A673 (cell line): ENCODE measurements around the gene SND1. TPM values are rescaled to one million over a fixed set of nuclear protein-coding genes. Genes with fewer than 3 reads are reported as not detected.

Experiments
- BruUV-seq: library from RNA; stranded (reverse); fragments of 400-500 nt; replicated peaks from 2 replicates; lab custom pipeline; 2021; lab: Mats Ljungman, UMichigan
- CTCF ChIA-PET: fragments of 300-600 bp; sonication (Branson Sonifier 250); formaldehyde crosslinking; loops from one replicate; lab custom pipeline; 2022; ENCODE audit warnings: antibody characterized with exemption; lab: Charles Lee
- POLR2A ChIA-PET: fragments of 300-600 bp; sonication (Branson Sonifier 250); formaldehyde crosslinking; loops from one replicate; lab custom pipeline; 2022; ENCODE audit warnings: antibody characterized with exemption; ENCODE audit not compliant: low non-redundant PET; lab: Charles Lee
- DNase-seq: peaks from one replicate; pipeline ENCODE4 v3.0.0-alpha.2; 2015; ENCODE audit warnings: low spot score
- H3K27ac ChIP-seq: fragments of 200-600 bp; sonication (generic); 2 replicates; pipeline ENCODE4 v1.5.1; 2016; ENCODE audit warnings: mixed run types, low read depth, mild to moderate bottlenecking, mixed read lengths, antibody characterized with exemption, low read length; ENCODE audit not compliant: poor library complexity, severe bottlenecking
- H3K27me3 ChIP-seq: fragments of 200-600 bp; sonication (generic); replicated peaks from 2 replicates; pipeline ENCODE4 v1.6.1; 2017; ENCODE audit warnings: mixed run types, low read depth, mild to moderate bottlenecking, mixed read lengths, antibody characterized with exemption, low read length; ENCODE audit not compliant: insufficient read depth, poor library complexity
- H3K36me3 ChIP-seq: fragments of 200-600 bp; sonication (generic); 2 replicates; pipeline ENCODE4 v1.6.1; 2016; ENCODE audit warnings: mixed run types, mild to moderate bottlenecking, mixed read lengths, antibody characterized with exemption, low read length; ENCODE audit not compliant: insufficient read depth, poor library complexity, severe bottlenecking
- H3K4me1 ChIP-seq: fragments of 200-600 bp; sonication (generic); 2 replicates; pipeline ENCODE4 v1.6.1; 2017; ENCODE audit warnings: mixed run types, mild to moderate bottlenecking, mixed read lengths, antibody characterized with exemption, low read length; ENCODE audit not compliant: insufficient read depth, poor library complexity, severe bottlenecking
- H3K4me3 ChIP-seq: fragments of 200-600 bp; sonication (generic); 2 replicates; pipeline ENCODE4 v1.5.1; 2016; ENCODE audit warnings: low read depth, mixed run types, mild to moderate bottlenecking, mixed read lengths, low read length; ENCODE audit not compliant: poor library complexity, severe bottlenecking
- H3K9me3 ChIP-seq: fragments of 200-600 bp; sonication (generic); 2 replicates; pipeline ENCODE4 v1.6.1; 2016; ENCODE audit warnings: mixed run types, low read depth, mild to moderate bottlenecking, mixed read lengths, antibody characterized with exemption, low read length; ENCODE audit not compliant: poor library complexity, severe bottlenecking
- CTCF ChIP-seq: fragments of 300-800, 200-600 bp; sonication (generic); conservative IDR thresholded peaks from 2 replicates; pipeline ENCODE4 v1.5.1; 2017; ENCODE audit warnings: low read depth, mild to moderate bottlenecking, antibody characterized with exemption, low read length, moderate library complexity, mixed read lengths
- EZH2 ChIP-seq: fragments of 200-600 bp; sonication (generic); IDR thresholded peaks from 2 replicates; pipeline ENCODE4 v1.6.1; 2017; ENCODE audit warnings: borderline replicate concordance, low read depth, mild to moderate bottlenecking, mixed read lengths, antibody characterized with exemption, low read length; ENCODE audit not compliant: poor library complexity, severe bottlenecking
- intact Hi-C: fragments of 100-400 bp; cut with micrococcal nuclease; formaldehyde crosslinking; loops from one replicate; pipeline ENCODE4 v1.10.0; 2022; ENCODE audit not compliant: unreplicated experiment
- total RNA-seq: library from RNA; stranded (reverse); gene quantifications from 2 replicates; pipeline ENCODE4 v1.2.3, GENCODE V29; 2021

The SND1 gene
- total RNA-seq, 1 experiment from 2014 or later, result 177 TPM

- intact Hi-C loops, result no loop called here
- ChIA-PET POLR2A (no interaction called here), CTCF (no interaction called here)
These were observed 386.1 kb downstream of the SND1 start for GRCh38 chr7:128037880-128038619.

GRCh38 chr7:128039544-128039953 is 387.6 kb downstream of the SND1 start:
- ChIA-PET POLR2A (no interaction called here), CTCF (no interaction called here)
- no peaks in the 10 kb centered on the region for H3K9me3 ChIP-seq
- no peak for DNase-seq
- TF ChIP-seq CTCF (no peak), EZH2 (no peak)
- no peaks in the 10 kb centered on the region for H3K4me1 ChIP-seq
- no peaks in the 10 kb centered on the region for H3K36me3 ChIP-seq
- no peaks in the 10 kb centered on the region for H3K27me3 ChIP-seq
- H3K4me3 ChIP-seq, result no peak overlapping the region
- H3K27ac ChIP-seq, result no peak overlapping the region
- no TSS peak for BruUV-seq
- intact Hi-C loops, result no loop called here

More at GRCh38 chr7:128037880-128038619, 386.1 kb downstream of the SND1 start:
- H3K36me3 ChIP-seq, result no peaks in the 10 kb centered on the region
- TF ChIP-seq CTCF (no peak), EZH2 (no peak)
- H3K9me3 ChIP-seq, result no peaks in the 10 kb centered on the region
- BruUV-seq, result no TSS peak
- no peaks in the 10 kb centered on the region for H3K27me3 ChIP-seq
- H3K4me1 ChIP-seq, result no peaks in the 10 kb centered on the region
- H3K4me3 ChIP-seq, result no peak overlapping the region
- H3K27ac ChIP-seq, result no peak overlapping the region
- no peak for DNase-seq

GRCh38 chr7:128040205-128040604 is 388.2 kb downstream of the SND1 start:
- no peak overlapping the region for H3K27ac ChIP-seq
- no peaks in the 10 kb centered on the region for H3K27me3 ChIP-seq
- no peaks in the 10 kb centered on the region for H3K4me1 ChIP-seq
- intact Hi-C loops, result no loop called here
- no peaks in the 10 kb centered on the region for H3K36me3 ChIP-seq
- H3K9me3 ChIP-seq, result no peaks in the 10 kb centered on the region
- no TSS peak for BruUV-seq
- no peak for DNase-seq
- CTCF ChIA-PET, result no interaction called here
- no peak overlapping the region for H3K4me3 ChIP-seq
- POLR2A ChIA-PET, result no interaction called here
- TF ChIP-seq CTCF (no peak), EZH2 (no peak)
